Measurements from ENCODE around the gene COL6A1.

The COL6A1 gene

GRCh38 chr21:45994759-45995685, 13.5 kb downstream of the COL6A1 start:
- DNase-seq (ENCODE audit: low read depth, low spot score) = no peak

GRCh38 chr21:45995686-45996179, 14.2 kb downstream of the COL6A1 start:
- DNase-seq (ENCODE audit: low read depth, low spot score) = no peak

- no peak for DNase-seq (ENCODE audit: low read depth, low spot score)
Measured at GRCh38 chr21:45996311-45997204, 15.0 kb downstream of the COL6A1 start.

- no peak for DNase-seq (ENCODE audit: low read depth, low spot score)
Measured at GRCh38 chr21:45997205-45997494, 15.6 kb downstream of the COL6A1 start.

- no peak for DNase-seq (ENCODE audit: low read depth, low spot score)
Measured at GRCh38 chr21:45997495-45998275, 16.1 kb downstream of the COL6A1 start.

- DNase-seq (ENCODE audit: low read depth, low spot score) = no peak
Measured at GRCh38 chr21:45998276-45998701, 16.7 kb downstream of the COL6A1 start.

- no peak for DNase-seq (ENCODE audit: low read depth, low spot score)
Measured at GRCh38 chr21:45998871-45999580, 17.5 kb downstream of the COL6A1 start.

- no peak for DNase-seq (ENCODE audit: low read depth, low spot score)
Measured at GRCh38 chr21:45999581-46000181, 18.1 kb downstream of the COL6A1 start.

GRCh38 chr21:46000182-46000730, 18.7 kb downstream of the COL6A1 start:
- DNase-seq (ENCODE audit: low read depth, low spot score) = no peak

- no peak for DNase-seq (ENCODE audit: low read depth, low spot score)
Measured at GRCh38 chr21:46000731-46001641, 19.4 kb downstream of the COL6A1 start.

- no peak for DNase-seq (ENCODE audit: low read depth, low spot score)
Measured at GRCh38 chr21:46001821-46002681, 20.5 kb downstream of the COL6A1 start.

GRCh38 chr21:46002841-46003574, 21.4 kb downstream of the COL6A1 start:
- DNase-seq (ENCODE audit: low read depth, low spot score) = no peak

GRCh38 chr21:46003575-46004007, 22.0 kb downstream of the COL6A1 start:
- DNase-seq (ENCODE audit: low read depth, low spot score) = no peak

- DNase-seq (ENCODE audit: low read depth, low spot score) = no peak
Measured at GRCh38 chr21:46004168-46004861, 22.7 kb downstream of the COL6A1 start.

GRCh38 chr21:46005081-46005480, 23.5 kb downstream of the COL6A1 start:
- DNase-seq (ENCODE audit: low read depth, low spot score) = no peak

- DNase-seq (ENCODE audit: low read depth, low spot score) = no peak
Measured at GRCh38 chr21:46005481-46005881, 23.9 kb downstream of the COL6A1 start.
